ENCODE results near the gene SYTL1.

The SYTL1 gene

DNA sequence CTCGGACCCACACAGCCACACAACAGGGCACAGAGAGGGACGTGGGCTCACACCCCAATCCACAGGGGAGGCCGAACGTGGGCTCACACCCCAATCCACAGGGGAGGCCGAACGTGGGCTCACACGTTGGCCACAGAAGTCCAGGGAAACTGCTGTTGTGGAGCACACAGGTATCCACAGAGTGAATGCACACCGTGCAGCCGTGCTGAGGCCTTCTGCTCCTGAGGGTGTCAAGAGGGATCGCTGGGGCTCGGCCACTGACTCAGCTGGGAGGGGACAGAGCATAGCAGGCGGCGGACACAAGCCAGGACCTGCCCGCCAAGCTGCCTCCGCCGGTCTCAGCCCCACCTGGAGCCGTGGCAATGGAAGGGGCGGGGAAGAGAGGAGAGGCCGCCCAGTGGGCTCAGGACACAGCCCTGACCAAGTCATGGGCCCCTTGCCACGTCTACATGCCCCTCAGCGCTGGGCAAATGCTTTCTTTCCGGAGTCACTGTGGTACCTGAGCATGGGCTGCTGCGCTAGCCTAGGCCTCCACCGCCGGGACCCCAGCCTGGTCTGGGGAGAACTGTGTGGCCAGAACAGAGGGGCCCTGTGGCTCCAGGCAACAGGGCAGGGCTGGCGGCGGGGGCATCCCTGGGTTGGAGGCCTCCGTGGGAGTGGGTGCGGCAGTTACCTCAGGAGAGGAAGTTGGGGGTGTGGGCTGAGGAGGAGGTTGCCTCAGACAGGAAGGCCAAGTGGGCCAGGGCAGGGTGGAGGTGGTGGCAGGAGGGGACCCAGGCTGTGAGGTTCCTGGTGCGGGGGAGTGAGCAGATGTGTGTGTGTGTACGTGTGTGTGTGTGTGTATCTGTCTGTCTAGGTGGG is 1.2 kb downstream of the SYTL1 start:
- peak; percentile 65 for DNase-seq (ENCODE audit: low spot score)
- TF ChIP-seq, protein P1, sequence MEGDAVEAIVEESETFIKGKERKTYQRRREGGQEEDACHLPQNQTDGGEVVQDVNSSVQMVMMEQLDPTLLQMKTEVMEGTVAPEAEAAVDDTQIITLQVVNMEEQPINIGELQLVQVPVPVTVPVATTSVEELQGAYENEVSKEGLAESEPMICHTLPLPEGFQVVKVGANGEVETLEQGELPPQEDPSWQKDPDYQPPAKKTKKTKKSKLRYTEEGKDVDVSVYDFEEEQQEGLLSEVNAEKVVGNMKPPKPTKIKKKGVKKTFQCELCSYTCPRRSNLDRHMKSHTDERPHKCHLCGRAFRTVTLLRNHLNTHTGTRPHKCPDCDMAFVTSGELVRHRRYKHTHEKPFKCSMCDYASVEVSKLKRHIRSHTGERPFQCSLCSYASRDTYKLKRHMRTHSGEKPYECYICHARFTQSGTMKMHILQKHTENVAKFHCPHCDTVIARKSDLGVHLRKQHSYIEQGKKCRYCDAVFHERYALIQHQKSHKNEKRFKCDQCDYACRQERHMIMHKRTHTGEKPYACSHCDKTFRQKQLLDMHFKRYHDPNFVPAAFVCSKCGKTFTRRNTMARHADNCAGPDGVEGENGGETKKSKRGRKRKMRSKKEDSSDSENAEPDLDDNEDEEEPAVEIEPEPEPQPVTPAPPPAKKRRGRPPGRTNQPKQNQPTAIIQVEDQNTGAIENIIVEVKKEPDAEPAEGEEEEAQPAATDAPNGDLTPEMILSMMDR (IDR thresholded peaks at IDR 0.05; ENCODE audit: extremely low read depth, missing control alignments): no peak

DNA sequence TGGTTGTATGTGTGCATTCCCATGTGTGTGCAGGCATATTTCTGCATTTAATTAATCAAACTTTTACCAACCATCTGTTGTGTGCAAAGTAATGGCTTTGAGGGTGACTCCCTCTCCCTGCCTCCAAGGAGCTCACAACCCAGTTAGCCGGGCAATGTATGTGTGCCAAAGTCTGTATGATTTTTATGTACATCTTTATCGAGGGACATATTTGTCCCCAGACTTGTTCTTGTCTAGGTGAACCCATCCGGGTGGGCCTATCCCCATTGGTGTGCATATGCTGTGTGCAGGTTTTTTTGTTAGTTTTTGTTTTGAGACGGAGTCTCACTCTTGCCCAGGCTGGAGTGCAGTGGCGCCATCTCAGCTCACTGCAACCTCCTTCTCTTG is 1.8 kb downstream of the SYTL1 start:
- TF ChIP-seq, protein P1 (IDR thresholded peaks at IDR 0.05; ENCODE audit: extremely low read depth, missing control alignments): no peak
- DNase-seq (ENCODE audit: low spot score): no peak

DNA sequence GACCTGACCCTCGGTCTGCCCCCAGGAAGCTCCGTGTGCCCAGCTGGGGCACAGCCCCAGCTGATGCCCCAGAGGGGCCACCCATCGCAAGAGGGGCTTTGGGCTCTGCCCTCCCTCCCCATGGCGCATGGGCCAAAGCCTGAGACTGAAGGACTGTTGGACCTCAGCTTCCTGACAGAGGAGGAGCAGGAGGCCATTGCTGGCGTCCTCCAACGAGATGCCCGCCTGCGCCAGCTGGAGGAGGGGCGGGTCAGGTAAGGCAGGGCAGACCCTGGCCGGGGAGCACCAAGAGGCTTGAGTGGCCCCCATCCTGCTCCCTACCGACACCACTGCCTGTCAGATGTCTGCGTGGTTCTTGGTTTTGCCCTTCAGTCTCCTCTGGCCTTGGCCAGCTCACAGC is 3.5 kb downstream of the SYTL1 start:
- no peak for DNase-seq (ENCODE audit: low spot score)
- TF ChIP-seq, protein P1 (IDR thresholded peaks at IDR 0.05; ENCODE audit: extremely low read depth, missing control alignments): no peak

DNA sequence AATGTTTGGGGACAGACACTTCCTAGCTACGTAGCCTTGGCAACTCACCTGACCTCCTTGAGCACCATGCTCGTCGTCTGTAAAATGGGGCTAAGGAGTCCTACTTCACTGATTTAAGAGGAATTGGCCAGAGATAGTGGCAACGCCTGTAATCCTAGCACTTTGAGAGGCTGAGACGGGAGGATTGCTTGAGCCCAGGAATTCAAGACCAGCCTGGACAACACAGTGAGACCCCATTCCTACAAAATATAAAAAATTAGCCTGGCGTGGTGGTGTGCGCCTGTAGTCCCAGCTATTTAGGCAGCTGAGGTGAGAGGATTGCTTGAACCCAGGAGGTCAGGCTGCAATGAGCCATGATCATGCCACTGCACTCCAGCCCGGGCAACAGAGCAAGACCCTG is 4.5 kb downstream of the SYTL1 start:
- TF ChIP-seq, protein P1 (IDR thresholded peaks at IDR 0.05; ENCODE audit: extremely low read depth, missing control alignments): no peak
- no peak for DNase-seq (ENCODE audit: low spot score)

DNA sequence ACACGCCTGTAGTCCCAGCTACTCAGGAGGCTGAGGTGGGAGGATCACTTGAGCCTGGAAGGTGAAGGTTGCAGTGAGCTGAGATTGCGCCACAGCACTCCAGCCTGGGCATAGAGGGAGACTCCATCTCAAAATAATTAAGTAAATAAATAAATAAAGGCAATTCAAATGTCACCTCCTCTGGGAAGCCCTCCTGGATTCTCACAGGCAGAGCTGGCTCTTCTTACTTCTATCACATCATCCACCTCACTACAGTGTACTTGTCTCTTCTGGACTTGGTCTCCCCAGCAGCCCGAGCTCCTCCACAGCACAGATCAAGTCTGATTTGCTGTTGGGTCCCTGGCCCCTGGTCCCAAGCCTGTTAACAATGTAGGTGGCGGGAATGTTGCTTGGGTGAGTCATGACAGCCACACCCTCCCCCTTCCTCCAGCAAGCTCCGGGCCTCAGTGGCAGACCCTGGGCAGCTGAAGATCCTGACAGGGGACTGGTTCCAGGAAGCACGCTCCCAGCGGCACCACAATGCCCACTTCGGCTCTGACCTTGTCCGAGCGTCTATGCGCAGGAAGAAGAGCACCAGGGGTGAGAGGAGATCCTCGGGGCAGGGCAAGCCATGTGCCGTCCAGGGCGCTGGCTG is 5.3 kb downstream of the SYTL1 start:
- no peak for DNase-seq (ENCODE audit: low spot score)
- TF ChIP-seq, protein P1 (IDR thresholded peaks at IDR 0.05; ENCODE audit: extremely low read depth, missing control alignments): no peak

DNA sequence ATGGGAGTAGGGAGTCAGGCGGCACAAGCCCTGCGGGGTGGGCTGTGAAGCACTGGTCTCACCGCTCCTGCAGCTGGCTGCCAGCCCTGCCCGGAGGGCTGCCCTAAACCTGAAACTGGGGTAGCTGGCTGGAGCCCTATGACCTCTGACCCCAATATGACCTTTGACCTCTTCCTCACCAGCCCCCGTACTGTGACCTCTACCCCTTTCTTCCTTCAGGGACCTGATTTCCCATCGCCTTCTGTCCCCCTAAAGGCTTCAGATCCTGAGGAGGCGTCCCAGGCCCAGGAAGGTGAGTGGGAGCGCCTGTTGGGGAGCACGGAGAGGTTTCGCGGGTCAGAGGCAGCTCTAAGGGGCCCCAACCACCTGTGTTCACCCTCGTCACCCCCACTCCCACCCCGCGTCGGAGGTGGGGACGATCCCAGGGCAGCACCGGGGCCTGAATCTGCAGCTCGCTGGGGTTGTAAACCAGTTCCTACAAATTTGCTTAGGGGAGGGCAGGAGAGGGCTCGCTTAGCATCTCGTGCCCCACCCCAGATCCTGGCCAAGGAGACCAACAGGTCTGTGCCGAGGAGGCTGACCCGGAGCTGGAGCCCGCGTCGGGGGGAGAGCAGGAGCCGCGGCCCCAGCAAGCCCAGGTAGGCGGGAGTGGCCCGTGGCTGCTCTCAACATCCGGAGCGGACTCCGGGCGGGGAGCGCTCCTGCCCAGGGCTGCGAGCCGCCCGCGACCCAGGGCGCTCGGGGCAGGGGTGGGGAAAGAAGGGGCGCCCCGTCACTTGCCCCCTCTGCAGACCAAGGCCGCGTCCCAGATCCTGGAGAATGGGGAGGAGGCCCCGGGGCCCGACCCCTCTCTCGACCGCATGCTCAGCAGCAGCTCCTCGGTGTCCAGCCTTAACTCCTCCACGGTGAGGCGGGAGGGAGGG is 7.3 kb downstream of the SYTL1 start:
- DNase-seq (ENCODE audit: low spot score): no peak
- TF ChIP-seq, protein P1 (IDR thresholded peaks at IDR 0.05; ENCODE audit: extremely low read depth, missing control alignments): no peak
